Left lung (tissue), 10 donors: ENCODE results near the gene SETD4. TPM values are rescaled to one million over a fixed set of nuclear protein-coding genes. Genes with fewer than 3 reads are reported as not detected.

Experiments used
- ATAC-seq: fragments of 200-7000 bp; cut with Tn5 transposase; one replicate; pipeline ENCODE4 v1.9.1; 2020; ENCODE audit warnings: moderate library complexity
- DNase-seq, 4 donors: peaks; one replicate each; pipeline ENCODE4 v3.0.0-alpha.2; 2013 to 2020
- H3K27ac ChIP-seq, 2 donors: fragments of 200-600 bp; sonication (generic) in 1 of 2; one replicate each; pipeline versions ENCODE4 v1.5.0 to v1.8.0; 2020 to 2021
- H3K27me3 ChIP-seq, 2 donors: fragments of 200-600 bp; sonication (generic) in 1 of 2; one replicate each; pipeline versions ENCODE4 v1.5.0 to v1.8.0; 2020 to 2021
- H3K36me3 ChIP-seq, 2 donors: fragments of 200-600 bp; sonication (generic) in 1 of 2; one replicate each; pipeline versions ENCODE4 v1.5.0 to v1.8.0; 2020 to 2021
- H3K4me1 ChIP-seq, 2 donors: fragments of 200-600 bp; one replicate each; pipeline ENCODE4 v1.8.0; 2021
- H3K4me3 ChIP-seq, 2 donors: fragments of 200-600 bp; sonication (generic) in 1 of 2; one replicate each; pipeline versions ENCODE4 v1.5.0 to v1.8.0; 2020 to 2021; ENCODE audit warnings: mild to moderate bottlenecking in 1 of 2
- H3K9me3 ChIP-seq, 2 donors: fragments of 200-600 bp; sonication (generic) in 1 of 2; one replicate each; pipeline versions ENCODE4 v1.5.0 to v1.8.0; 2020 to 2021
- intact Hi-C, 2 donors: fragments of 100-400 bp; cut with DNase I; formaldehyde crosslinking; loops; one replicate each; pipeline versions ENCODE4 v1.11.2 to v1.14.2; 2022
- polyA plus RNA-seq, 6 donors: library from polyadenylated mRNA; unstranded; fragments of 120-200 nt; gene quantifications; one replicate each; pipeline ENCODE4 v1.2.1, GENCODE V29; 2013; ENCODE audit not compliant: insufficient read length in 6 of 6
- total RNA-seq, 2 donors: library from RNA; stranded (reverse); fragmentation: NEBNext Ultra II Directional; extraction: Animal tissue kit (Norgen Biotek cat#: 25700); gene quantifications; one replicate each; pipeline ENCODE4 v1.2.1, GENCODE V29; 2021
- TF ChIP-seq, protein P1 (sequence below), 2 donors: fragments of 200-600 bp; sonication (generic) in 1 of 2; IDR thresholded peaks; one replicate each; pipeline versions ENCODE4 v1.5.0 to v1.8.0; 2021; ENCODE audit warnings: antibody characterized with exemption in 2 of 2
- donor health status: DM: no; HTN: yes; CAD: no.
- donor health status: DM: no; HTN: no; CAD: no.

SETD4 gene
- total and polyA plus RNA-seq, 8 donors = 16.6 to 44.7 (median 35.2) TPM

GRCh38 chr21:36027347-36027746, 33.0 kb downstream of the SETD4 start:
- Histone ChIP-seq H3K36me3 (no peaks in the 10 kb centered on the region), H3K27me3 (no peaks in the 10 kb centered on the region), H3K4me1 (peaks cover 3 to 6% of the 10 kb centered on the region in 2 donors), H3K9me3 (no peaks in the 10 kb centered on the region), H3K27ac (no peak overlapping the region), H3K4me3 (no peak overlapping the region)
- intact Hi-C loops = no loop called here
- DNase-seq (no peak), ATAC-seq (no peak)
- TF ChIP-seq, protein P1, sequence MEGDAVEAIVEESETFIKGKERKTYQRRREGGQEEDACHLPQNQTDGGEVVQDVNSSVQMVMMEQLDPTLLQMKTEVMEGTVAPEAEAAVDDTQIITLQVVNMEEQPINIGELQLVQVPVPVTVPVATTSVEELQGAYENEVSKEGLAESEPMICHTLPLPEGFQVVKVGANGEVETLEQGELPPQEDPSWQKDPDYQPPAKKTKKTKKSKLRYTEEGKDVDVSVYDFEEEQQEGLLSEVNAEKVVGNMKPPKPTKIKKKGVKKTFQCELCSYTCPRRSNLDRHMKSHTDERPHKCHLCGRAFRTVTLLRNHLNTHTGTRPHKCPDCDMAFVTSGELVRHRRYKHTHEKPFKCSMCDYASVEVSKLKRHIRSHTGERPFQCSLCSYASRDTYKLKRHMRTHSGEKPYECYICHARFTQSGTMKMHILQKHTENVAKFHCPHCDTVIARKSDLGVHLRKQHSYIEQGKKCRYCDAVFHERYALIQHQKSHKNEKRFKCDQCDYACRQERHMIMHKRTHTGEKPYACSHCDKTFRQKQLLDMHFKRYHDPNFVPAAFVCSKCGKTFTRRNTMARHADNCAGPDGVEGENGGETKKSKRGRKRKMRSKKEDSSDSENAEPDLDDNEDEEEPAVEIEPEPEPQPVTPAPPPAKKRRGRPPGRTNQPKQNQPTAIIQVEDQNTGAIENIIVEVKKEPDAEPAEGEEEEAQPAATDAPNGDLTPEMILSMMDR (IDR thresholded peaks at IDR 0.05) = no peak

GRCh38 chr21:36024782-36025181, 35.5 kb downstream of the SETD4 start:
- Histone ChIP-seq H3K4me1 (peaks cover 3 to 6% of the 10 kb centered on the region in 2 donors), H3K36me3 (no peaks in the 10 kb centered on the region), H3K27me3 (no peaks in the 10 kb centered on the region), H3K4me3 (no peak overlapping the region), H3K9me3 (no peaks in the 10 kb centered on the region), H3K27ac (no peak overlapping the region)
- DNase-seq = no peak
- TF ChIP-seq, protein P1 (IDR thresholded peaks at IDR 0.05) = no peak
- intact Hi-C loops = no loop called here
- no peak for ATAC-seq

DNA sequence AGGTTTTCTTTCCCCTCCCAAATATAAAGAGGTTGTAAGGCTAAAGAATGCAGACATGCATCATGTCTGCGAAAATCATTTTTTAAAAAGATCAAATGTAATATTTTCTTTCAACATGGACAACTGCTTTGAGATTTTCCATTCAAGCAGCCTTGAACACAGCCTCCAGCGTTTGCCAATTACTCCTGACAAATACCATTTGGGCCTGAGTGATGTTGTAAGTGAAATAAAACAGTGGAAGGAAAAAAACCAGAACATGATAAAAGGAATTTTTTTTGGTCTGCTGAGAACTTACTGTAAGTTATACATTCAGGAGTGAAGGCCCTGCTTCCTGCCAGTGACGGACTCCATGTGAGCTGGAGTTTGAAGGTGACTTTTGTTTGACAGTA, 37.2 kb downstream of the SETD4 start:
- TF ChIP-seq, protein P1 (IDR thresholded peaks at IDR 0.05) = no peak
- Histone ChIP-seq H3K4me1 (peaks cover 2 to 3% of the 10 kb centered on the region in 2 donors), H3K27me3 (no peaks in the 10 kb centered on the region), H3K4me3 (no peak overlapping the region), H3K36me3 (no peaks in the 10 kb centered on the region), H3K27ac (peak overlapping the region in 1 of 2 donors; percentile 39), H3K9me3 (no peaks in the 10 kb centered on the region)
- peak in 2 of 4 donors; percentile 39 to 54 for DNase-seq
- intact Hi-C loops = no loop called here
- ATAC-seq = no peak

- intact Hi-C loops = no loop called here
- H3K27ac ChIP-seq = no peak overlapping the region
- H3K4me1 ChIP-seq = peaks cover 0 to 3% of the 10 kb centered on the region in 2 donors
- no peaks in the 10 kb centered on the region for H3K9me3 ChIP-seq
- H3K4me3 ChIP-seq = no peak overlapping the region
- no peaks in the 10 kb centered on the region for H3K36me3 ChIP-seq
- TF ChIP-seq, protein P1 (IDR thresholded peaks at IDR 0.05) = no peak
- DNase-seq (no peak), ATAC-seq (no peak)
- no peaks in the 10 kb centered on the region for H3K27me3 ChIP-seq
Measured at GRCh38 chr21:36022427-36023091, 37.8 kb downstream of the SETD4 start.

DNA sequence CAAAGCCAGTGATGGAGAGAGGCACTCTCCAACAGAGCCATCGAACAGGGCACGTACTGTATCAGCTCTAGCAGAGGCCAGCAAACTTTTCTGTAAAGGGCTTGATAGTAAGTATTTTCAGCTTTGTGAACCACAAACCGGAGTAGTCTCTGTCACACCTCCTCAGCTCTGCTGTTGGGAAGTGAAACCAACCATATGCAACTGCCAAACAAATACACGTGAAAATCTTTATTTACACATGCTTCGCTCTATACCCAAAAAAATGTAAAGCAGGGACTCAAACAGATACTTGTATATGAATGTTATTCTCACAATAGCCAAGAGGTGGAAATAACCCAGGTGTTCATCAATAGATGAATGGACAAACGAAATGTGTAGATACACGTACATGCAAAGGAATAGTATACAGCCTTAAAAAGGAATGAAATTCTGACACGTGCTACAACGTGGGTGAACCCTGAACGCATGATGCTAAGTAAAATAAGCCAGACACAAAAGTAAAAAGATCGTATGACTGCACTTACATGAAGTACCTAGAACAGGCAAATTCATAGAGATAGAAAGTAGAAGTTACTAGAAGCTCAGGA, 39.0 kb downstream of the SETD4 start:
- intact Hi-C loops = no loop called here
- H3K4me1 ChIP-seq = peaks cover 0 to 3% of the 10 kb centered on the region in 2 donors
- no peaks in the 10 kb centered on the region for H3K9me3 ChIP-seq
- H3K27ac ChIP-seq = no peak overlapping the region
- H3K36me3 ChIP-seq = no peaks in the 10 kb centered on the region
- no peaks in the 10 kb centered on the region for H3K27me3 ChIP-seq
- TF ChIP-seq, protein P1 (IDR thresholded peaks at IDR 0.05) = no peak
- no peak overlapping the region for H3K4me3 ChIP-seq
- DNase-seq = no peak
- ATAC-seq = no peak
